ENCODE measurements around the gene KLHL17.

Gene KLHL17

DNA sequence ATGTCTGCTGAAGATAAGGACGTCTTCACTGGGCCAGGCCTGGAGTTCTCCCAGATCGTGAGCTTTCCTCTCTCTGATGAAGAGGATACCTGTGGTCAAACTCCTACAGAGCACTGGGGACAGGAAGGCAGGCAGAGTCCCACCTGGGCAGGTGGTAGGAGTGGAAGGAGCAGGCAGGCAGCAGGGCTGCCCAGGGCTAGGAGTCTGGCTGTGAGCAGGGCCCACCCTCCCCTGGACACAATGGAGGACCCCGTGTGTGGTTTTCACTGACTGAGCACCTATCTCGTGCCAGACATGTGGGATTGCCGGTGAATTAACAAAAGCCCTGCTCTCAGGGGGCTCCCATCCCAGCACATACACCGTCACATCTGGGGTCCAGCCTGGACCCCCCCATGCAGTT lies 41.5 kb upstream of the KLHL17 start:
- DNase-seq (ENCODE audit: extremely low read depth, low read depth): no peak
- TF ChIP-seq, protein P1, sequence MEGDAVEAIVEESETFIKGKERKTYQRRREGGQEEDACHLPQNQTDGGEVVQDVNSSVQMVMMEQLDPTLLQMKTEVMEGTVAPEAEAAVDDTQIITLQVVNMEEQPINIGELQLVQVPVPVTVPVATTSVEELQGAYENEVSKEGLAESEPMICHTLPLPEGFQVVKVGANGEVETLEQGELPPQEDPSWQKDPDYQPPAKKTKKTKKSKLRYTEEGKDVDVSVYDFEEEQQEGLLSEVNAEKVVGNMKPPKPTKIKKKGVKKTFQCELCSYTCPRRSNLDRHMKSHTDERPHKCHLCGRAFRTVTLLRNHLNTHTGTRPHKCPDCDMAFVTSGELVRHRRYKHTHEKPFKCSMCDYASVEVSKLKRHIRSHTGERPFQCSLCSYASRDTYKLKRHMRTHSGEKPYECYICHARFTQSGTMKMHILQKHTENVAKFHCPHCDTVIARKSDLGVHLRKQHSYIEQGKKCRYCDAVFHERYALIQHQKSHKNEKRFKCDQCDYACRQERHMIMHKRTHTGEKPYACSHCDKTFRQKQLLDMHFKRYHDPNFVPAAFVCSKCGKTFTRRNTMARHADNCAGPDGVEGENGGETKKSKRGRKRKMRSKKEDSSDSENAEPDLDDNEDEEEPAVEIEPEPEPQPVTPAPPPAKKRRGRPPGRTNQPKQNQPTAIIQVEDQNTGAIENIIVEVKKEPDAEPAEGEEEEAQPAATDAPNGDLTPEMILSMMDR (IDR thresholded peaks at IDR 0.05; ENCODE audit: low read depth, low read length): no peak

DNA sequence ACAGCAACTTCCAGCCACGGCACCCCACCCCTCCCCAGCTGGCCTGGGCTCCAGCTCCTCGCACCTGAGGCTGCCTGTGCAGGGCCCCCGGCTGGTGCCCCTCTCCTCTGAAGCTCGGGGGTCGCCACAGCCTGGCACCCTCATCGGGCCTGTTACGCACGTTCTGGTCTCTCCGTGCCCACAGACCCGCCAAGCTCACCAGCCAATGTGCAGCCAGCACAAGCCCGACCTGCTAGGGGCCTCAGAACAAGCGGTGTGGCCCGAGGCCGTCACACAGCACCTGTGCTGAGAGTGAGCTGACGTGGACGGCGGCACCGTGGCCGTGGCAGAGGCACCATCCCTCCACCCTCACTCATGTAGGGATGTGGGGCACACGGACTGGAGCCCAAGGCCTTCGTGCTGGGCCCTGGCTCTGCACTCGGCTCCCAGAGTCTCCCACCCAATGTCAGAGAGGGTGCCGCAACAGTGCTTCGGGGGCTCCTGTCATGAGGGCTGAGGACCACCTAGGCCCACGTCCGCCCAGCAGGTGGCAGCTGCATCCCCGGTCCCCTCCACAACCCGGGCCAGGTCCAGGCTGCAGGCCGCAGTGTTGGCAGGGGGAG lies 41.0 kb upstream of the KLHL17 start:
- DNase-seq (ENCODE audit: extremely low read depth, low read depth): no peak

DNA sequence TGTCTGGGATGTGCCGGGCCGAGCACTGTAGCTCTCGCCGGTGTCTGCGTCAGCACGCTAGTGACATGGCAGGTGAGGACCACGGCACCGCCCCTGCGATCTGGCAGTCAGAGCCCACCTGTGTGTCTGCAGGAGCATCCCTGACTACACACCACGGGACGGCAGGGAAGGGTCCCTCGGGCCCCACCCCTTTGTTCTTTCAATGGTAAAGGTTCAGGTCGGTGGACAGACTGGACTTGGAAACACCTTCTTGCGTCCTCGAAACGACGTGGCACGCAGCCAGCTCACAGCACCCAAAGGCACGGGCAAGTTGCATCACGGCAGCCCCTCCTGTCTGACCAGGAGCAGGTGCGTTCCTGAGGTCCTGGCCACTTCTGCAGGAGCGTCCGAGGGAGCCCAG lies 40.4 kb upstream of the KLHL17 start:
- no peak for DNase-seq (ENCODE audit: extremely low read depth, low read depth)
- TF ChIP-seq, protein P1 (IDR thresholded peaks at IDR 0.05; ENCODE audit: low read depth, low read length): no peak

More for the DNA sequence above, 41.0 kb upstream of the KLHL17 start:
- TF ChIP-seq, protein P1 (IDR thresholded peaks at IDR 0.05; ENCODE audit: low read depth, low read length): peak; percentile 2

DNA sequence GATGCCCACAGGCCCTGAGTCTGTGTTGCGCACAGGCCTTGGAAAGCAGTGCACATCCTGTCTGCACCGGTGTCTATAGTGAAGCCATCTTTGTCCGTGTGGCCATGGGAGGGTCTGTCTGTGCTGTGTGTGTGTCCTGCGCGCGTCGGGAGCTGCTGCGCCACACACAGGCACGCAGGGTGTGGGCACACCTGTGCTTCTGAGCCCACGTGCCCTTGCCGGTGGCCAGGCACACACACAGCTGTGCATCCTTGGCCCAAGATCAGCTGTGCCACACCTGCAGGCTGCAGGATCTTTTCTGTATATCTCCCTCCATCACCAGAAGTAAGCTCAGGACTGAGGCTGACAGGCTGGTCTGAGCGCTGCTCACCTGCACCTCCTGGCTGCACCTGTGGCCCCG lies 39.9 kb upstream of the KLHL17 start:
- no peak for DNase-seq (ENCODE audit: extremely low read depth, low read depth)
- TF ChIP-seq, protein P1 (IDR thresholded peaks at IDR 0.05; ENCODE audit: low read depth, low read length): no peak

DNA sequence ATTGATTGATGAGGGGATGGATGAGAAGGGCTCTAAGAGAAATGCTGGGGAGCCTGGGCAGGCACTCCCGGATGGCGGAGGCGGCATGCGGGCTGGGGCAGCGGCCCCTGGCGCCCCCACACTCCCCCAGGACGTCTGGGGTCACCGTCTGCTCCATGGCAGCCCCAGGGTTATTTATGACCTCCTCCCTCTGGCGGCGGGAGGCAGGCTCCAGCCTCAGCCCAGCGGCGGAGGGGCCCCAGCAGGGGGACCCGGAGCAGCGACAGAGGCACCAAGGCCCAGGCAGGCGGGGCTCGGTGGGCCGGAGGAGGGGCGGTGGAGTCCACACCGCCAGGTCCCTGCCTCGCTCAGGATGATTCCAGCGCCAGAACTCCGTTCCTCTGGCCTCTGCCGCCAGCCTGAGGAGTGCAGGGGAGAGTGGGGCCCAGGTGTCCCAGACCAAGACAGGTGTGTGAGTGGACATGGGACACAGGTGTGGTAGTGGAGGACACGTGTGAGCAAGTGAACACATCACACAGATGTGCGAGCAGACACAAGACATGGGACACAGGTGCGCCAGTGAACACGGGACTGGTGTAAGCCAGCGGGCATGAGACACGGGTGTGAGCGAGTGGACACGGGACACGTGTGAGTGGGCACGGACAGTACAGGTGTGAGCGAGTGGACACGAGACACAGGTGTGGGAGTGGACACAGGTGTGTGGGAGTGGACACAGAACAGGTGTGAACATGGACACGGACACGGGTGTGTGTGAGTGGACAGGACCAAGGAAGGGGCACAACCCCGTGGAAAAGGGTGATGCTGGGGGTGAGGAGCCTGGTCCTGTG lies 39.2 kb upstream of the KLHL17 start:
- peak; percentile 29 for DNase-seq (ENCODE audit: extremely low read depth, low read depth)
- TF ChIP-seq, protein P1 (IDR thresholded peaks at IDR 0.05; ENCODE audit: low read depth, low read length): peak; percentile 48

DNA sequence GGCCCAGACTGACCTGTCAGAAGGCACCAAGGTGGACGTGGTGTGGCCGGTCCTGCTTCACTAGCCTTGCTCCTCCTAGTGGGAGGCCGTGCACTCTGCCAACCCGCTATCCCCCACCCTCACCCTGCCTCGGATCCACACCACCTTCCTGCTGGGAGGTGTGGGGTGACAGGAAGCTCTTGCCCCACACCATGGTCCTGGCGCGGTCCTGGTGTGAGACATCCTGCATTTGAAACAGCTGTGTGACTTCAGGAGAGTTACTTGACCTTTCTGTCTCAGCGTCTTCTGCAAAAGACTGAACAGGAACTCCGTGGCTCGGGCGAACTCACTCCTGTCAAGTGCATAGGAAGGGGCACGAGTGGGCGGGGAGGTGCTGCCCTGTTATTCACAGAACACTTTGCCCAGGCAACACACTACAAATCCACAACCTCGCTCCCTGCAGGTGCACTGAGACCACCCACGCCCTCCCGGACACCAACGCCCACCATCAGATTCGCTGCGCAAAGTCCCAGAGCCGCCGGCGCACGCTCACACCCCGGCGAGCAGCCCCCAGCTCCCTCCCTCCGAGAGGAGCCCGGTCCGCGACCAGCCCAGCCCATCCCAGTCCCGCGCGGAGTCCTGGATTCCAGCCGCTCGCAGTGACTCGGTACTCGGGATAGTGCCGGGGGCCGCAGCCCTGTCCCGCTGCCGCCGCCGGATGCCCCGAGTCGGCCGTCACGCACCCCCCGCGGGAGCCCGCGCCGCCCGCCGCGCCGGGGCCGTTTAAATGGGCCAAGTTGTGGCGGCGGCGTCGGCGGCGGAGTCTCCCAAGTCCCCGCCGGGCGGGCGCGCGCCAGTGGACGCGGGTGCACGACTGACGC lies 37.0 kb upstream of the KLHL17 start, which contains the start of gene SAMD11:
SAMD11 (plus strand) TSS at position 793 of the 860 bp plus-strand sequence. CDS start 509 bp downstream, outside the sequence.
- TF ChIP-seq, protein P1 (IDR thresholded peaks at IDR 0.05; ENCODE audit: low read depth, low read length): no peak; the same call in 1 of the 2 replicates
- DNase-seq (ENCODE audit: extremely low read depth, low read depth): peak; percentile 61
